ENCODE data around the gene NAV2.

GRCh38 chr11:19848219-19848618 is 135.6 kb downstream of the NAV2 start:
- no peak for TF ChIP-seq POLR2AphosphoS5 (IDR thresholded peaks at IDR 0.05)
- no peak for TF ChIP-seq CTCF (IDR thresholded peaks at IDR 0.05)
- no peak for TF ChIP-seq POLR2A (IDR thresholded peaks at IDR 0.05)
